Osteocyte (in vitro differentiated cells): ENCODE data around the gene ABHD8. TPM values are rescaled to one million over a fixed set of nuclear protein-coding genes. Genes with fewer than 3 reads are reported as not detected.
"Not testable (repeated sequence)": the region's sequence is repeated elsewhere in the genome, so short reads cannot be mapped to it uniquely, and the experiment has no call there.

ENCODE experiments used
- DNase-seq: peaks from one replicate; pipeline ENCODE4 v3.0.0; 2021; ENCODE audit warnings: mixed read lengths; ENCODE audit not compliant: unreplicated experiment; ENCODE audit errors: extremely low spot score
- H3K27ac Mint-ChIP-seq: one replicate; pipeline ENCODE4 v1.8.0; 2021; ENCODE audit warnings: mild to moderate bottlenecking, mixed read lengths; ENCODE audit not compliant: unreplicated experiment
- H3K27me3 Mint-ChIP-seq: one replicate; pipeline ENCODE4 v1.8.0; 2021; ENCODE audit warnings: mixed read lengths; ENCODE audit not compliant: unreplicated experiment
- H3K36me3 Mint-ChIP-seq: one replicate; pipeline ENCODE4 v1.8.0; 2021; ENCODE audit warnings: mixed read lengths; ENCODE audit not compliant: unreplicated experiment
- H3K4me1 Mint-ChIP-seq: one replicate; pipeline ENCODE4 v1.8.0; 2021; ENCODE audit warnings: mixed read lengths; ENCODE audit not compliant: unreplicated experiment
- H3K4me3 Mint-ChIP-seq: one replicate; pipeline ENCODE4 v1.8.0; 2021; ENCODE audit warnings: mild to moderate bottlenecking, moderate library complexity, mixed read lengths; ENCODE audit not compliant: unreplicated experiment
- H3K9me3 Mint-ChIP-seq: one replicate; pipeline ENCODE4 v1.8.0; 2021; ENCODE audit warnings: mixed read lengths; ENCODE audit not compliant: unreplicated experiment
- CTCF ChIP-seq: fragments of 200-600 bp; sonication (generic); IDR thresholded peaks from 2 replicates; pipeline ENCODE4 v1.5.0; 2021; ENCODE audit warnings: antibody characterized with exemption, mild to moderate bottlenecking, moderate library complexity
- total RNA-seq: library from RNA; stranded (reverse); gene quantifications from 2 replicates; pipeline ENCODE4 v1.2.1, GENCODE V29; 2021

Gene ABHD8
- total RNA-seq, 1 donor from 2014 or later, result 5.0 TPM

GRCh38 chr19:17302391-17303166 lies 646 bp downstream of the ABHD8 start:
- no peaks in the 10 kb centered on the region for H3K27me3 Mint-ChIP-seq
- no peak overlapping the region for H3K27ac Mint-ChIP-seq
- H3K36me3 Mint-ChIP-seq, result no peaks in the 10 kb centered on the region
- H3K4me3 Mint-ChIP-seq, result peak overlapping the region; percentile 50
- no peaks in the 10 kb centered on the region for H3K9me3 Mint-ChIP-seq
- no peak for TF ChIP-seq CTCF
- peaks cover 26% of the 10 kb centered on the region for H3K4me1 Mint-ChIP-seq
- no peak for DNase-seq

GRCh38 chr19:17300992-17301619 lies 2.1 kb downstream of the ABHD8 start:
- Mint-ChIP-seq H3K27me3 (no peaks in the 10 kb centered on the region), H3K36me3 (no peaks in the 10 kb centered on the region), H3K27ac (no peak overlapping the region), H3K4me1 (peaks cover 20% of the 10 kb centered on the region), H3K9me3 (no peaks in the 10 kb centered on the region), H3K4me3 (no peak overlapping the region)
- TF ChIP-seq CTCF, result no peak
- no peak for DNase-seq

- Mint-ChIP-seq H3K9me3 (no peaks in the 10 kb centered on the region), H3K27ac (peak overlapping the region; percentile 65), H3K4me3 (no peak overlapping the region)
Observed at GRCh38 chr19:17296976-17297375, 6.2 kb downstream of the ABHD8 start.

GRCh38 chr19:17296273-17296672 lies 7.0 kb downstream of the ABHD8 start:
- no peak overlapping the region for H3K4me3 Mint-ChIP-seq
- no peaks in the 10 kb centered on the region for H3K36me3 Mint-ChIP-seq
- H3K9me3 Mint-ChIP-seq, result no peaks in the 10 kb centered on the region
- no peaks in the 10 kb centered on the region for H3K27me3 Mint-ChIP-seq
- peak overlapping the region; percentile 14 for H3K27ac Mint-ChIP-seq
- peaks cover 12% of the 10 kb centered on the region for H3K4me1 Mint-ChIP-seq
- DNase-seq, result no peak
- peak; percentile 9 for TF ChIP-seq CTCF

More at GRCh38 chr19:17296976-17297375, 6.2 kb downstream of the ABHD8 start:
- Mint-ChIP-seq H3K36me3 (no peaks in the 10 kb centered on the region), H3K27me3 (no peaks in the 10 kb centered on the region), H3K4me1 (peaks cover 9% of the 10 kb centered on the region)
- TF ChIP-seq CTCF, result no peak
- DNase-seq, result no peak

- not testable (repeated sequence) for H3K4me3 Mint-ChIP-seq, DNase-seq, H3K36me3 Mint-ChIP-seq, H3K27me3 Mint-ChIP-seq, H3K9me3 Mint-ChIP-seq, H3K27ac Mint-ChIP-seq
- H3K4me1 Mint-ChIP-seq, result peaks cover 12% of the 10 kb centered on the region
Observed at GRCh38 chr19:17295551-17295950, 7.7 kb downstream of the ABHD8 start.
